HUES6 (cell line): Measurements from ENCODE around the gene NT5C2.
"Not testable (repeated sequence)": the region's sequence is repeated elsewhere in the genome, so short reads cannot be mapped to it uniquely, and the experiment has no call there.

Source experiments
- H3K27ac ChIP-seq: 2 replicates; pipeline ENCODE4 v1.7.0; 2013; ENCODE audit warnings: low read depth, mild to moderate bottlenecking, low read length, inconsistent platforms
- H3K27me3 ChIP-seq: 2 replicates; pipeline ENCODE4 v1.6.1; 2013; ENCODE audit warnings: low read length; ENCODE audit not compliant: control insufficient read depth, insufficient read depth
- H3K36me3 ChIP-seq: 2 replicates; pipeline ENCODE4 v1.6.1; 2013; ENCODE audit warnings: low read length; ENCODE audit not compliant: control insufficient read depth, insufficient read depth
- H3K4me1 ChIP-seq: 2 replicates; pipeline ENCODE4 v1.6.1; 2013; ENCODE audit warnings: low read length; ENCODE audit not compliant: control insufficient read depth, insufficient read depth
- H3K4me3 ChIP-seq: 2 replicates; pipeline ENCODE4 v1.5.1; 2013; ENCODE audit warnings: low read depth, low read length
- H3K9ac ChIP-seq: one replicate; pipeline ENCODE4 v1.6.1; 2013; ENCODE audit warnings: mild to moderate bottlenecking, low read length
- H3K9me3 ChIP-seq: 2 replicates; pipeline ENCODE4 v1.6.1; 2013; ENCODE audit warnings: low read depth, low read length; ENCODE audit not compliant: control insufficient read depth, insufficient read depth

NT5C2 gene

DNA sequence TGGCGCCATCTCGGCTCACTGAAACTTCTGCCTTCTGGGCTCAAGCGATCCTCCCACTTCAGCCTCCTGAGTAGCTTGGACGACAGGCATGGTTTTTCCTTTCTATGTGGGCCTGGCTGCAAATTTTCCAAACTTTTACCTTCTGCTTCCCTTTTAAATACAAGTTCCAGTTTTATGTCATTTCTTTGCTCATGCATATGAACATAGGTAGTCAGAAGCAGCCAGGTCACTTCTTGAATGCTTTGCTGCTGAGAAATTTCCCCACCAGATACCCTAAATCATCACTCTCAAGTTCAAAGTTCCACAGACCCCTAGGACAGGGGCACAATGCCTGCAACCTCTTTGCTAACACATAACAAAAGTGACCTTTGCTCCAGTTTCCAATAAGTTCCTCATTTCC is 31.1 kb upstream of the NT5C2 start:
- H3K9me3 ChIP-seq = peaks cover 42% of the 10 kb centered on the region
- H3K36me3 ChIP-seq = no peaks in the 10 kb centered on the region
- H3K27me3 ChIP-seq = no peaks in the 10 kb centered on the region
- no peak overlapping the region for H3K9ac ChIP-seq
- no peak overlapping the region for H3K27ac ChIP-seq
- H3K4me3 ChIP-seq = no peak overlapping the region
- no peaks in the 10 kb centered on the region for H3K4me1 ChIP-seq

DNA sequence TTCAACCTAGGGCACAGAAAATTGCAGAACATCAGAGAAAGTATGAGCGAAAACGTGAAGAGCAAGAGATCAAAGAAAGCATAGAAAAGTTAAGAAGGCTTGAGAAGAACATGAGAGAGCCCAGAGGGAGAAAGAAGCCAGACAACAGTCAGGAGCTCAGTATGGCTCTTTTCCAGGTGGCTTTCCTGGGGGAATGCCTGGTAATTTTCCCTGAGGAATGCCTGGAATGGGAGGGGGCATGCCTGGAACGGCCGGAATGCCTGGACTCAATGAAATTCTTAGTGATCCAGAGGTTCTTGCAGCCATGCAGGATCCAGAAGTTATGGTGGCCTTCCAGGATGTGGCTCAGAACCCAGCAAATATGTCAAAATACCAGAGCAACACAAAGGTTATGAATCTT is 23.3 kb upstream of the NT5C2 start:
- not testable (repeated sequence) for H3K4me3 ChIP-seq, H3K4me1 ChIP-seq, H3K27me3 ChIP-seq, H3K27ac ChIP-seq
- Histone ChIP-seq H3K9me3 (peaks cover 44% of the 10 kb centered on the region), H3K9ac (peak overlapping the region; percentile 38), H3K36me3 (peaks cover 32% of the 10 kb centered on the region; the same call in 1 of the 2 replicates)

DNA sequence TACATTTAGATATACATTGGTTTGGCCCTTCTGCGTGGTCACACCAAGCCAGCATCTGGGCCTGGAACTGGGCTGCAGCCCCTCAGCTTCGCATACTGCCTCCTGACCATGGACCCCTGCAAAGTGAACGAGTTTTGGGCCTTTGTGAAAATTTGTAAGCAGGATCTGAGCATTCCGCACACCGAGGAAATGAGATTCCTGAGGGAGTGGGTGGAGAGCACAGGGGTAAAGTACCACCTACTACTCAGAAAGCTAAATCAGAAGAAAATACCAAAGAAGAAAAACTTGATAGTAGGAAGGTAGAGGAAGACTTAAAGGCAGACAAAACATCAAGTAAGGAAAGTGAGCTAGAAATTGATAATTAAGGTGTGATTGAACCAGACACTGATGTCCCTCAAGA is 22.5 kb upstream of the NT5C2 start:
- Histone ChIP-seq H3K4me3 (no peak overlapping the region), H3K36me3 (peaks cover 38% of the 10 kb centered on the region; the same call in 1 of the 2 replicates), H3K27ac (no peak overlapping the region), H3K9ac (no peak overlapping the region), H3K27me3 (no peaks in the 10 kb centered on the region), H3K9me3 (peaks cover 39% of the 10 kb centered on the region), H3K4me1 (0 out of 2 replicates have a peak, but pooled peaks cover 3% of the 10 kb centered on the region)

DNA sequence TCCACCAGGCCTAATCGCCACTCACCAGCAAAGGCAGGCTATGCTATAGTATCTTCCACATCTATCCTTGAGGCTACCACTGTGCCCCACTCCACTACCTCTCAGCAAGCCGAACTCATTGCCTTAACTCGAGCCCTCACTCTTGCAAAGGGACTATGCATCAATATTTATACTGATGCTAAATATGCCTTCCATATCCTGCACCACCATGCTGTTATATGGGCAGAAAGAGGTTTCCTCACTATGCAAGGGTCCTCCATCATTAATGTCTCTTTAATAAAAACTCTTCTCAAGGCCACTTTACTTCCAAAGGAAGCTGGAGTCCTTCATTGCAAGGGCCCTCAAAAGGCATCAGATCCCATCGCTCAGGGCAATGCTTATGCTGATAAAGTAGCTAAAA is 17.2 kb upstream of the NT5C2 start:
- not testable (repeated sequence) for H3K4me1 ChIP-seq, H3K9ac ChIP-seq, H3K27me3 ChIP-seq, H3K27ac ChIP-seq, H3K4me3 ChIP-seq
- Histone ChIP-seq H3K36me3 (peaks cover 59% of the 10 kb centered on the region; the same call in 1 of the 2 replicates), H3K9me3 (peaks cover 56% of the 10 kb centered on the region)

DNA sequence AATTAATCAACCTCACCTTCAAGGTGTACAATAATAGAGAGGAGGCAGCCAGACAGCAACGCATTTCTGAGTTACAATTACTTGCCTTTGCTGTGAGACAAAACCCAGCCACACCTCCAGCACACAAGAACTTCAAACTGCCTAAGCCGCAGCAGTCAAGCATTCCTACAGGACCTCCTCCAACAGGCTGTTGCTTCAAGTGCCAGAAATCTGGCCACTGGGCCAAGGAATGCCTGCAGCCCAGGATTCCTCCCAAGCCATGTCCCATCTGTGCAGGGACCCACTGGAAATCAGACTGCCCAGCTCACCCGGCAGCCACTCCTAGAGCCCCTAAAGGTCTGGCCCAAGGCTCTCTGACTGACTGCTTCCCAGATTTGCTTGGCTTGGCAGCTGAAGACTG is 14.6 kb upstream of the NT5C2 start:
- not testable (repeated sequence) for H3K27me3 ChIP-seq, H3K27ac ChIP-seq, H3K9ac ChIP-seq, H3K4me3 ChIP-seq
- H3K9me3 ChIP-seq = peaks cover 46% of the 10 kb centered on the region
- H3K4me1 ChIP-seq = peaks cover 24% of the 10 kb centered on the region
- H3K36me3 ChIP-seq = peaks cover 45% of the 10 kb centered on the region; the same call in 1 of the 2 replicates

DNA sequence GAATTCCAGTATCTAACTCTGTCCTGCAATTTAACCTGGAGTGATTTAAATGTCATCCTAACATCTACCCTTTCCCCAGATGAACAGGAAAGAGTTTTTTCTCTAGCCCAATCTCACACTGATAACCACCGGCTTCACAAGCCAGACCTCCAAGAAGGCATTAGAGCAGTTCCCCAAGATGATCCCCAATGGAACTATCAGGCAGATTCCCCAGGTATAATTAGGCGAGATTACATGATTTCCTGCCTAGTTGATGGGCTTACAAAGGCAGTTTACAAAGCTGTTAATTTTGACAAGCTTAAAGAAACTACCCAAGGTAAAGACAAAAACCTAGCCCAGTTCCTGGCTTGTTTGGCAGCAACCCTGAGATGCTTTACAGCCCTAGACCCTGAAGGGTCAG is 14.1 kb upstream of the NT5C2 start:
- Histone ChIP-seq H3K4me1 (peaks cover 29% of the 10 kb centered on the region), H3K9me3 (peaks cover 41% of the 10 kb centered on the region), H3K9ac (peak overlapping the region; percentile 92), H3K27me3 (no peaks in the 10 kb centered on the region), H3K36me3 (peaks cover 40% of the 10 kb centered on the region; the same call in 1 of the 2 replicates), H3K27ac (no peak overlapping the region; the same call in 1 of the 2 replicates), H3K4me3 (peak overlapping the region; percentile 34; the same call in 1 of the 2 replicates)

DNA sequence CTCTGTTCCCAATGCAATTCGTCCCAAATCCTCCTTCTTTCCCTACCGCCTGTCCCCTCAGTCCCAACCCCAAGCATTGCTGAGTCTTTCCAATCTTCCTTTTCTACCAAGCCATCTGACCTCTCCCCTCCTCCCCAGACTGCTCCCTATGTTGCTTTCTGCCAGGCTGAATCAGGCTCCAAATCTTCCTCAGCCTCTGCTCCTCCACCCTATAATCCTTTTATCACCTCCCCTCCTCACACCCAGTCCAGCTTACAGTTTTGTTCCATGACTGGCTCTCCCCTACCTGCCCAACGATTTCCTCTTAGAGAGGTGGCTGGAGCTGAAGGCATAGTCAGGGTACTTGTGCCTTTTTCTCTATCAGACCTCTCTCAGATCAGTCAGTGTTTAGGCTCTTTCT is 13.6 kb upstream of the NT5C2 start:
- H3K36me3 ChIP-seq = peaks cover 36% of the 10 kb centered on the region; the same call in 1 of the 2 replicates
- H3K27me3 ChIP-seq = not testable (repeated sequence)
- H3K9me3 ChIP-seq = peaks cover 38% of the 10 kb centered on the region
- H3K9ac ChIP-seq = peak overlapping the region; percentile 92
- H3K4me1 ChIP-seq = peaks cover 29% of the 10 kb centered on the region
- H3K27ac ChIP-seq = peak overlapping the region; percentile 98; the same call in 1 of the 2 replicates
- peak overlapping the region; percentile 34; the same call in 1 of the 2 replicates for H3K4me3 ChIP-seq

DNA sequence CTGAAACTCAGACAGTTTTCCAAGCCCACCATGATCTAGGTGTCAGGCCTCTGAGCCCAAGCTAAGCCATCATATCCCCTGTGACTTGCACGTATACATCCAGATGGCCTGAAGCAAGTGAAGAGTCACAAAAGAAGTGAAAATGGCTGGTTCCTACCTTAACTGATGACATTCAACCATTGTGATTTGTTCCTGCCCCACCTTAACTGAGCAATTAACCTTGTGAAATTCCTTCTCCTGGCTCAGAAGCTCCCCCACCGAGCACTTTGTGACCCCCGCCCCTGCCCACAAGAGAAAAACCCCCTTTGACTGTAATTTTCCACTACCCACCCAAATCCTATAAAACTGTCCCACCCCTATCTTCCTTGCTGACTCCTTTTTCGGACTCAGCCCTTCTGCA is 12.3 kb upstream of the NT5C2 start:
- Histone ChIP-seq H3K27ac (peak overlapping the region; percentile 98), H3K4me1 (peaks cover 29% of the 10 kb centered on the region), H3K9ac (peak overlapping the region; percentile 92), H3K9me3 (peaks cover 32% of the 10 kb centered on the region), H3K36me3 (peaks cover 26% of the 10 kb centered on the region; the same call in 1 of the 2 replicates), H3K4me3 (peak overlapping the region; percentile 40)
- not testable (repeated sequence) for H3K27me3 ChIP-seq

DNA sequence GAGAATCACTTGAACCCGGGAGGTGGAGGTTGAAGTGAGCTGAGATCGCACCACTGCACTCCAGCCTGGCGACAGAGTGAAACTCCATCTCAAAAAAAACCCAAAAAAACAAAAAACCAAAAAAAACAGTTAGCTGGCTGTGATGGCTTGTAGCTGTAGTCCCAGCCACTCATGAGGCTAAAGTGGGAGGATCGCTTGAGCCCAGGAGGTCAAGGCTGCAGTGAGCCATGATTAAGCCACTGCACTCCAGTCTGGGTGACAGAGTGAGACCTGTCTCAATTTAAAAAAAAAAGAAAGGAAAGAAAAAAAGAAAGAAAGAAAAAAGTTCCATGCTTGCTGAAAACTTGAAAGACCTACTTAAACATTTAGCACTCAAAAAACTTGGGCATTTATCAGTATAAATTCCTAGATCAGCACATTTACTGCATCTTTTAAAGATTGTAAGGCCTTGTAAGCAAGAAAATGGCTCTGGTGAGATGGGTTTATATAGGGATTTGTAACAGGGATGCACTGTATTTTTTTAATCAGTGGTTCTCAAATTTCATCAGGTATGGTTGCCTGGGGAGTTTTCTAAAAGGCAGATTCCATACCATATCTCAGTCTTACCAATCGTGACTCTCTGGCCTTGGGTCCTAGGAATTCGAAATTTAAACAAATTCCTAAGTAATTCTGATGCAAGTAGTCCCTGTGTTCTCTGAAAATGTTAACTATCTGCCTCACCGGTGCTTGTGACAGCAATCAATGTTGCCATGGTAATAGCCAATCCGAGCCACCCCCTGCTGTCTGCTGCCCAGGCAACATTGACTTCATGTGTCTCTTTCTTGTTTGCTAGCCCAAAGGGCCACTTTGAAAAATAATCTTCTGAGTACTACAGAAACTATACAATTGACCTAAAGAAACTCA is 11.5 kb upstream of the NT5C2 start:
- Histone ChIP-seq H3K36me3 (peaks cover 18% of the 10 kb centered on the region; the same call in 1 of the 2 replicates), H3K9me3 (peaks cover 26% of the 10 kb centered on the region), H3K4me1 (peaks cover 29% of the 10 kb centered on the region), H3K27ac (peak overlapping the region; percentile 98), H3K9ac (peak overlapping the region; percentile 92), H3K4me3 (peak overlapping the region; percentile 40), H3K27me3 (no peaks in the 10 kb centered on the region)

DNA sequence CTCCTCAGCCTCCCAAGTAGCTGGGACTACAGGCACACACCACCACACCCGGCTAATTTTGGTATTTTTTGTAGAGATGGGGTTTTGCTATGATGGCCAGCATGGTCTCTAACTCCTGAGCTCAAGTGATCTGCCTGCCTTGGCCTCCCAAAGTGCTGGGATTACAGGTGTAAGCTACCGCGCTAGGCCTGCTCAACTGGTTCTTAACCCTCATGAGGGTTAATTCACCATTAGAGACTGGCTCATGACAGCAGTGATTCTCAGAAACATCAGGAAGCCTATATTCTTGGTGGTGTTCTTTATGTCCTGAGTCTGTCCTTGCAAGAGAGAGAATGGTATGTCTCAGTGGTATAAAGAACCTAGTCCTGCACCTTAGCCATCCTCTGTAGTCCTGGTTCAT is 10.4 kb upstream of the NT5C2 start:
- Histone ChIP-seq H3K9me3 (peaks cover 15% of the 10 kb centered on the region), H3K9ac (no peak overlapping the region), H3K4me3 (no peak overlapping the region), H3K27me3 (no peaks in the 10 kb centered on the region), H3K36me3 (peaks cover 7% of the 10 kb centered on the region; the same call in 1 of the 2 replicates), H3K4me1 (peaks cover 29% of the 10 kb centered on the region), H3K27ac (peak overlapping the region; percentile 98; the same call in 1 of the 2 replicates)

DNA sequence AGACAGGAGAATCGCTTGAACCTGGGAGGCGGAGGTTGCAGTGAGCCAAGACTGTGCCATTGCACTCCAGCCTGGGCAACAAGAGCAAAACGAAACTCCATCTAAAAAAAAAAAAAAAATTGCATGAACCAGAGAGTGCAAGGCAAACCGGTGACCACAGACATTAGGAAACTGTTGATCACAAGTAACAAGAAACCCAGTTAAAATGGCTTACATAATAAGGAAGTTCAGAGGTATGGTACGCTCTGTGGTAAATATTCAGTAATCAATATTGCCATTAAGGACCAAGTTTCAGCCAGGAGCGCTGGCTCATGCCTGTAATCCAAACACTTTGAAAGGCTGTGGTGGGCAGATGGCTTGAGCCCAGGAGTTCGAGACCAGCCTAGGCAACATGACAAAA is 9.2 kb upstream of the NT5C2 start:
- Histone ChIP-seq H3K9me3 (peaks cover 9% of the 10 kb centered on the region), H3K27me3 (no peaks in the 10 kb centered on the region), H3K9ac (no peak overlapping the region), H3K4me3 (no peak overlapping the region), H3K27ac (no peak overlapping the region), H3K4me1 (peaks cover 35% of the 10 kb centered on the region), H3K36me3 (peaks cover 7% of the 10 kb centered on the region; the same call in 1 of the 2 replicates)
